OCI-LY7 (cell line): Measurements from ENCODE around the gene TBC1D5. TPM values are rescaled to one million over a fixed set of nuclear protein-coding genes. Genes with fewer than 3 reads are reported as not detected.

Source experiments
- BruUV-seq: library from RNA; stranded (reverse); fragments of 400-500 nt; replicated peaks from 2 replicates; lab custom pipeline; 2021; lab: Mats Ljungman, UMichigan
- CTCF ChIA-PET: fragments of 300-600 bp; sonication (Branson Sonifier 250); formaldehyde crosslinking; loops from one replicate; lab custom pipeline; 2022; ENCODE audit warnings: antibody characterized with exemption; ENCODE audit not compliant: unreplicated experiment; lab: Charles Lee
- POLR2A ChIA-PET: fragments of 300-600 bp; sonication (Branson Sonifier 250); formaldehyde crosslinking; loops from one replicate; lab custom pipeline; 2022; ENCODE audit warnings: antibody characterized with exemption; lab: Charles Lee
- DNase-seq: peaks from one replicate; pipeline ENCODE4 v3.0.0-alpha.2; 2015; ENCODE audit warnings: low spot score
- H2AFZ ChIP-seq: fragments of 200-600 bp; sonication (generic), shearing (Covaris generic); 2 replicates; pipeline ENCODE4 v1.6.1; 2014; ENCODE audit warnings: mild to moderate bottlenecking, antibody characterized with exemption, low read length, moderate library complexity
- H3K27ac ChIP-seq: fragments of 200-600 bp; sonication (generic); 2 replicates; pipeline ENCODE4 v1.5.1; 2014; ENCODE audit warnings: mixed run types, low read depth, mild to moderate bottlenecking, moderate library complexity, low read length, inconsistent platforms; ENCODE audit not compliant: poor library complexity, severe bottlenecking
- H3K36me3 ChIP-seq: fragments of 200-600 bp; sonication (generic); 2 replicates; pipeline ENCODE4 v1.6.1; 2014; ENCODE audit warnings: mild to moderate bottlenecking, antibody characterized with exemption, low read length, moderate library complexity, mixed read lengths; ENCODE audit not compliant: insufficient read depth
- H3K4me1 ChIP-seq: fragments of 200-600 bp; sonication (generic); 2 replicates; pipeline ENCODE4 v1.5.1; 2014; ENCODE audit warnings: mild to moderate bottlenecking, low read length; ENCODE audit not compliant: insufficient read depth, poor library complexity, severe bottlenecking
- H3K4me2 ChIP-seq: fragments of 200-600 bp; sonication (generic); 2 replicates; pipeline ENCODE4 v1.6.1; 2014; ENCODE audit warnings: mild to moderate bottlenecking, low read length
- H3K4me3 ChIP-seq: fragments of 200-600 bp; sonication (generic); 2 replicates; pipeline ENCODE4 v1.5.1; 2014; ENCODE audit warnings: mild to moderate bottlenecking, low read depth, low read length; ENCODE audit not compliant: poor library complexity, severe bottlenecking
- H3K79me2 ChIP-seq: fragments of 200-600 bp; sonication (generic); 2 replicates; pipeline ENCODE4 v1.6.1; 2016; ENCODE audit warnings: low read depth, mild to moderate bottlenecking, low read length, moderate library complexity, mixed read lengths; ENCODE audit not compliant: insufficient read depth
- H3K9me2 ChIP-seq: fragments of 200-600 bp; sonication (generic); 2 replicates; pipeline ENCODE4 v1.6.1; 2016; ENCODE audit warnings: mild to moderate bottlenecking, low read length, mixed read lengths; ENCODE audit not compliant: insufficient read depth
- H3K9me3 ChIP-seq: fragments of 200-600 bp; sonication (generic); 2 replicates; pipeline ENCODE4 v1.6.1; 2014; ENCODE audit warnings: mild to moderate bottlenecking, mixed run types, low read length, mixed read lengths
- H4K20me1 ChIP-seq: fragments of 200-600 bp; sonication (generic); 2 replicates; pipeline ENCODE4 v1.6.1; 2014; ENCODE audit warnings: mild to moderate bottlenecking, antibody characterized with exemption, low read length, moderate library complexity, mixed read lengths; ENCODE audit not compliant: insufficient read depth
- CTCF ChIP-seq: fragments of 200-600 bp; sonication (generic); conservative IDR thresholded peaks from 2 replicates; pipeline ENCODE4 v1.5.1; 2014; ENCODE audit warnings: mild to moderate bottlenecking, antibody characterized with exemption, low read length, moderate library complexity, mixed read lengths
- EZH2phosphoT487 ChIP-seq: fragments of 200-600 bp; sonication (generic); IDR thresholded peaks from 2 replicates; pipeline ENCODE4 v1.6.1; 2018; ENCODE audit warnings: low read depth, borderline replicate concordance, mild to moderate bottlenecking, mixed run types, antibody characterized with exemption, low read length, moderate library complexity, mixed read lengths
- intact Hi-C: fragments of 100-400 bp; cut with micrococcal nuclease; formaldehyde crosslinking; loops from one replicate; pipeline ENCODE4 v1.10.0; 2022; ENCODE audit not compliant: unreplicated experiment
- total RNA-seq, 2 experiments: library from RNA; depleted of rRNA in 1 of 2; stranded (reverse); fragments of >200 nt in 1 of 2; shearing (Covaris generic) in 1 of 2; gene quantifications; 2 replicates each; pipeline ENCODE4 v1.2.3, GENCODE V29; 2014 to 2022

The TBC1D5 gene
- total RNA-seq, 2 experiments from 2014 or later: 78.5 to 82.4 TPM

- no peak overlapping the region for H3K4me3 ChIP-seq
- no peak for TF ChIP-seq CTCF
- no peak for TF ChIP-seq EZH2phosphoT487
- BruUV-seq: no TSS peak
- no peaks in the 10 kb centered on the region for H3K9me2 ChIP-seq
- no peak overlapping the region for H3K27ac ChIP-seq
- intact Hi-C loops: loop anchor here (2.0 kb wide), 1 partner anchor 310 kb away; no protein-coding TSS in a partner anchor
- no peaks in the 10 kb centered on the region for H3K36me3 ChIP-seq
- no peak overlapping the region for H2AFZ ChIP-seq
- H3K79me2 ChIP-seq: no peaks in the 10 kb centered on the region
- no peak overlapping the region for H3K4me2 ChIP-seq
- DNase-seq: no peak
- H3K4me1 ChIP-seq: peaks cover 5% of the 10 kb centered on the region
- ChIA-PET POLR2A (interaction anchor here (0.6 kb wide), 1 partner anchor 60 kb away, joined by 3 read pairs; no protein-coding TSS in a partner anchor), CTCF (interaction anchor here (1.1 kb wide), 1 partner anchor 56 kb away, joined by 3 read pairs; no protein-coding TSS in a partner anchor)
- no peaks in the 10 kb centered on the region for H4K20me1 ChIP-seq
- no peaks in the 10 kb centered on the region for H3K9me3 ChIP-seq
Measured at GRCh38 chr3:17138246-17139039, 604.0 kb downstream of the TBC1D5 start.

GRCh38 chr3:17137321-17137826 is 605.1 kb downstream of the TBC1D5 start:
- intact Hi-C loops: no loop called here
- no peak overlapping the region for H3K4me3 ChIP-seq
- no peaks in the 10 kb centered on the region for H3K9me3 ChIP-seq
- H2AFZ ChIP-seq: no peak overlapping the region
- no TSS peak for BruUV-seq
- CTCF ChIA-PET: no interaction called here
- peaks cover 5% of the 10 kb centered on the region for H3K4me1 ChIP-seq
- no peaks in the 10 kb centered on the region for H3K36me3 ChIP-seq
- no peak overlapping the region for H3K27ac ChIP-seq
- H3K4me2 ChIP-seq: no peak overlapping the region
- no peaks in the 10 kb centered on the region for H3K9me2 ChIP-seq
- POLR2A ChIA-PET: no interaction called here
- no peak for DNase-seq
- TF ChIP-seq CTCF: no peak
- TF ChIP-seq EZH2phosphoT487: no peak
- no peaks in the 10 kb centered on the region for H3K79me2 ChIP-seq
- H4K20me1 ChIP-seq: no peaks in the 10 kb centered on the region
